HCT116 (cell line): ENCODE results near the gene TWIST2.

Experiments
- CTCF ChIP-seq, 3 experiments: fragments of 200-600 bp in 1 of 3; sonication (generic) in 1 of 3; IDR thresholded peaks in 2 of 3; conservative IDR thresholded peaks in 1 of 3; 2 replicates each; pipeline ENCODE4 v1.5.1; 2012 to 2017; ENCODE audit warnings: low read depth in 2 of 3, low read length in 2 of 3, antibody characterized with exemption in 1 of 3, borderline replicate concordance in 1 of 3, control low read depth in 1 of 3, mild to moderate bottlenecking in 1 of 3, mixed read lengths in 1 of 3, mixed run types in 1 of 3, moderate library complexity in 1 of 3; ENCODE audit not compliant: insufficient read depth in 1 of 3
- EZH2 ChIP-seq: fragments of 200-600 bp; sonication (generic); IDR thresholded peaks from 2 replicates; pipeline ENCODE4 v1.6.1; 2017; ENCODE audit warnings: antibody characterized with exemption, mixed run types
- FOSL1 ChIP-seq: IDR thresholded peaks from 2 replicates; pipeline ENCODE4 v1.6.1; 2012; ENCODE audit warnings: low read depth
- POLR2A ChIP-seq: IDR thresholded peaks from 2 replicates; pipeline ENCODE4 v1.7.0; 2011; ENCODE audit warnings: borderline replicate concordance; ENCODE audit not compliant: insufficient read depth, insufficient read length; ENCODE audit errors: extremely low read depth
- REST ChIP-seq: IDR thresholded peaks from 2 replicates; pipeline ENCODE4 v1.6.1; 2012; ENCODE audit warnings: low read depth
- SIN3A ChIP-seq: IDR thresholded peaks from 2 replicates; pipeline ENCODE4 v1.6.1; 2012; ENCODE audit warnings: low read depth
- YY1 ChIP-seq: IDR thresholded peaks from 2 replicates; pipeline ENCODE4 v1.6.1; 2011; ENCODE audit warnings: low read length, low read depth, moderate library complexity, mild to moderate bottlenecking; ENCODE audit not compliant: insufficient replicate concordance; ENCODE audit errors: extremely low read depth
- ZNF274 ChIP-seq: fragments of 200-500 bp; sonication (Bioruptor generic); IDR thresholded peaks from 2 replicates; pipeline ENCODE4 v1.6.1; 2014; ENCODE audit warnings: mild to moderate bottlenecking, low read depth, low read length, inconsistent platforms

GRCh38 chr2:238869293-238870124, 21.6 kb downstream of the TWIST2 start:
- TF ChIP-seq ZNF274 (no peak), EZH2 (no peak), CTCF (IDR thresholded peaks at IDR 0.05 in 2 of 3, conservative IDR thresholded peaks at IDR 0.05 in 1 of 3; ENCODE audit: borderline replicate concordance in 1 of 3, insufficient read depth in 1 of 3, low read depth in 2 of 3, low read length in 2 of 3) (no peak), SIN3A (no peak), REST (no peak), POLR2A (no peak), YY1 (no peak), FOSL1 (no peak)
